Measurements from ENCODE around the gene CDYL. TPM values are rescaled to one million over a fixed set of nuclear protein-coding genes. Genes with fewer than 3 reads are reported as not detected.

CDYL gene
- total RNA-seq, 1 donor from 2014 or later, result 53.5 TPM

DNA sequence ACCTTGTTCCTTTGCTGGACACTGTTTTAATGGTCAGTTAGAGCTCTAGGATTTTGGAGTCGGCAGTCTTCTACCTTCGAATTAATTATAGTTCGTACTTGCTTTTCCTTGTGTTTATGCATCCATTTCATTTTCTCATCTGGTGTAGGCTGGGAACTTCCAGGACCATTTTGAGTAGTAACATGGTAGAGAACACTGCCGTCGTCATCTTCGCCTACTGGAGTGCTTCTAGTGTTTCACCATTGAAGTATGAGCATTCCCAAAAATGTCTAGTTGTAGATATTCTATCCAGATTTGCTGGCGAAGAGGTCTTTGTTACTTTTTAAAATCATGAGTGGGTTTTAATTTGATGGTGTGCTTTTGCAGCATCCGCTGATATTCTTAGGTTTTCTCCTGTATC lies 36.9 kb downstream of the CDYL start:
- no peaks in the 10 kb centered on the region for H3F3A ChIP-seq (ENCODE audit: low read depth)
- H3K79me2 ChIP-seq (ENCODE audit: low read depth), result peaks cover 100% of the 10 kb centered on the region
- H3K4me2 ChIP-seq, result no peak overlapping the region
- peaks cover 86% of the 10 kb centered on the region for H4K20me1 ChIP-seq (ENCODE audit: low read depth)
- Mint-ChIP-seq H3K36me3 (peaks cover 31% of the 10 kb centered on the region), H3K4me1 (no peaks in the 10 kb centered on the region), H3K9me3 (peaks cover 39% of the 10 kb centered on the region), H3K27ac (no peak overlapping the region), H3K4me3 (no peak overlapping the region), H3K27me3 (ENCODE audit: insufficient read depth, low read depth) (no peaks in the 10 kb centered on the region)
- H3K27ac ChIP-seq, result no peak overlapping the region
- no peak overlapping the region for H3K9ac ChIP-seq
- no peaks in the 10 kb centered on the region for H3K4me1 ChIP-seq
- no peaks in the 10 kb centered on the region for H3K9me3 ChIP-seq (ENCODE audit: low read depth)
- H2AFZ ChIP-seq (replicated peaks), result no peak overlapping the region
- TF ChIP-seq EZH2phosphoT487 (IDR thresholded peaks at IDR 0.05) (no peak), EZH2 (IDR thresholded peaks at IDR 0.05) (no peak)
- TF ChIP-seq, protein P1, sequence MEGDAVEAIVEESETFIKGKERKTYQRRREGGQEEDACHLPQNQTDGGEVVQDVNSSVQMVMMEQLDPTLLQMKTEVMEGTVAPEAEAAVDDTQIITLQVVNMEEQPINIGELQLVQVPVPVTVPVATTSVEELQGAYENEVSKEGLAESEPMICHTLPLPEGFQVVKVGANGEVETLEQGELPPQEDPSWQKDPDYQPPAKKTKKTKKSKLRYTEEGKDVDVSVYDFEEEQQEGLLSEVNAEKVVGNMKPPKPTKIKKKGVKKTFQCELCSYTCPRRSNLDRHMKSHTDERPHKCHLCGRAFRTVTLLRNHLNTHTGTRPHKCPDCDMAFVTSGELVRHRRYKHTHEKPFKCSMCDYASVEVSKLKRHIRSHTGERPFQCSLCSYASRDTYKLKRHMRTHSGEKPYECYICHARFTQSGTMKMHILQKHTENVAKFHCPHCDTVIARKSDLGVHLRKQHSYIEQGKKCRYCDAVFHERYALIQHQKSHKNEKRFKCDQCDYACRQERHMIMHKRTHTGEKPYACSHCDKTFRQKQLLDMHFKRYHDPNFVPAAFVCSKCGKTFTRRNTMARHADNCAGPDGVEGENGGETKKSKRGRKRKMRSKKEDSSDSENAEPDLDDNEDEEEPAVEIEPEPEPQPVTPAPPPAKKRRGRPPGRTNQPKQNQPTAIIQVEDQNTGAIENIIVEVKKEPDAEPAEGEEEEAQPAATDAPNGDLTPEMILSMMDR (IDR thresholded peaks at IDR 0.05), result no peak
- no peaks in the 10 kb centered on the region for H3K36me3 ChIP-seq
- no peak for DNase-seq (ENCODE audit: low spot score)
- no peaks in the 10 kb centered on the region for H3K27me3 ChIP-seq
- H3K4me3 ChIP-seq, result no peak overlapping the region

DNA sequence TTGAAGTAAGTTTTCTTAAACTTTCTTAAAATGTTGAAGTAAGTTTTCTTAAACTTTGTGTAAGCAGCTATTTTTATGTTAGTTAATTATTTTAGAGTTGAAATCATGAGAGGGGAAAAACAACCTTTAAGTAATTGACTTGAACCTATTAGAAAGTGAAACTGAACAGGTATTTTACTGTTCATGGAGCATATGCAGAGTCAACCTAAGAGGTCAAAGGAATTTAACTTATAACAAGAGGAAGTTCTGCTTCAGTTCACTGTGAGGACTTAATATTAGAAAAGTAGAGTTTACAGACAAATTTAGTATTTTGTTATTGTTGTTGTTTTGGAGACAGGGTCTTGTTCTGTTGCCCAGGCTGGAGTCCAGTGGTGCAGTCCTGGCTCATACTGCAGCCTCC lies 38.0 kb downstream of the CDYL start:
- Mint-ChIP-seq H3K4me1 (no peaks in the 10 kb centered on the region), H3K9me3 (peaks cover 36% of the 10 kb centered on the region), H3K27ac (no peak overlapping the region), H3K4me3 (no peak overlapping the region), H3K27me3 (ENCODE audit: insufficient read depth, low read depth) (no peaks in the 10 kb centered on the region), H3K36me3 (peaks cover 27% of the 10 kb centered on the region)
- Histone ChIP-seq H4K20me1 (ENCODE audit: low read depth) (peaks cover 87% of the 10 kb centered on the region), H3K9ac (no peak overlapping the region), H3K27ac (no peak overlapping the region), H3K36me3 (no peaks in the 10 kb centered on the region), H3K79me2 (ENCODE audit: low read depth) (peaks cover 100% of the 10 kb centered on the region), H3K4me1 (no peaks in the 10 kb centered on the region), H3K4me2 (no peak overlapping the region), H3F3A (ENCODE audit: low read depth) (no peaks in the 10 kb centered on the region), H2AFZ (replicated peaks) (no peak overlapping the region), H3K27me3 (no peaks in the 10 kb centered on the region), H3K4me3 (no peak overlapping the region), H3K9me3 (ENCODE audit: low read depth) (no peaks in the 10 kb centered on the region)
- DNase-seq (ENCODE audit: low spot score), result no peak
- TF ChIP-seq, protein P1 (IDR thresholded peaks at IDR 0.05), result no peak
- TF ChIP-seq EZH2phosphoT487 (IDR thresholded peaks at IDR 0.05) (no peak), EZH2 (IDR thresholded peaks at IDR 0.05) (no peak)

DNA sequence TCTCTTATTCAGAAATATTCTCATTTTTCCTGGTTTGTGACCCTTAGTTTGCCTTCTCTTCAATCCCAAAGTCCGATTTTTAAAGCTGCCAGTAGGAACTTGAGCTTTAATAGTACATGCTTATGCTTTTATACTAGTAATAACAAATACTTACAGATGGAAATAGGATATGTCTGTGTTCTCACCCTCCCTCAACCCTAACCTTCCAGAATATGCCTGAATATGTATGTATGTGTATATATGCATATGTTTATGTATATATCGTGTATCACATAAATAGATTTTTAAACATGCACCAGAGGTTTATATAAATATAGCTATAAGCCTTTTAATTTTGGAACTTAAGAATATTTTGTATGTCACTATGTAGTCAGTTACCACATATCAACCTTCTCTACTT lies 38.8 kb downstream of the CDYL start:
- H3K27me3 ChIP-seq, result no peaks in the 10 kb centered on the region
- no peak for DNase-seq (ENCODE audit: low spot score)
- H3K4me2 ChIP-seq, result no peak overlapping the region
- Mint-ChIP-seq H3K4me1 (no peaks in the 10 kb centered on the region), H3K27me3 (ENCODE audit: insufficient read depth, low read depth) (no peaks in the 10 kb centered on the region), H3K9me3 (peaks cover 38% of the 10 kb centered on the region), H3K36me3 (peaks cover 32% of the 10 kb centered on the region), H3K4me3 (no peak overlapping the region), H3K27ac (no peak overlapping the region)
- peaks cover 100% of the 10 kb centered on the region for H3K79me2 ChIP-seq (ENCODE audit: low read depth)
- no peaks in the 10 kb centered on the region for H3K9me3 ChIP-seq (ENCODE audit: low read depth)
- no peak overlapping the region for H3K27ac ChIP-seq
- H3K36me3 ChIP-seq, result no peaks in the 10 kb centered on the region
- H2AFZ ChIP-seq (replicated peaks), result no peak overlapping the region
- no peak overlapping the region for H3K4me3 ChIP-seq
- peaks cover 93% of the 10 kb centered on the region for H4K20me1 ChIP-seq (ENCODE audit: low read depth)
- TF ChIP-seq EZH2phosphoT487 (IDR thresholded peaks at IDR 0.05) (no peak), EZH2 (IDR thresholded peaks at IDR 0.05) (no peak)
- TF ChIP-seq, protein P1 (IDR thresholded peaks at IDR 0.05), result no peak
- peaks cover 6% of the 10 kb centered on the region for H3K4me1 ChIP-seq
- H3K9ac ChIP-seq, result no peak overlapping the region
- no peaks in the 10 kb centered on the region for H3F3A ChIP-seq (ENCODE audit: low read depth)

Measured in neural progenitor cell (in vitro differentiated cells).